Smooth muscle cell of the umbilical artery (primary cell): ENCODE results near the gene OR4K5. TPM values are rescaled to one million over a fixed set of nuclear protein-coding genes. Genes with fewer than 3 reads are reported as not detected.

ENCODE experiments used
- total RNA-seq: library from RNA; depleted of rRNA; stranded (reverse); fragments of >200 nt; gene quantifications from 2 replicates; pipeline ENCODE4 v1.2.3, GENCODE V29; 2014

The OR4K5 gene, protein sequence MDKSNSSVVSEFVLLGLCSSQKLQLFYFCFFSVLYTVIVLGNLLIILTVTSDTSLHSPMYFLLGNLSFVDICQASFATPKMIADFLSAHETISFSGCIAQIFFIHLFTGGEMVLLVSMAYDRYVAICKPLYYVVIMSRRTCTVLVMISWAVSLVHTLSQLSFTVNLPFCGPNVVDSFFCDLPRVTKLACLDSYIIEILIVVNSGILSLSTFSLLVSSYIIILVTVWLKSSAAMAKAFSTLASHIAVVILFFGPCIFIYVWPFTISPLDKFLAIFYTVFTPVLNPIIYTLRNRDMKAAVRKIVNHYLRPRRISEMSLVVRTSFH
- total RNA-seq, result not detected in 2 replicates

DNA sequence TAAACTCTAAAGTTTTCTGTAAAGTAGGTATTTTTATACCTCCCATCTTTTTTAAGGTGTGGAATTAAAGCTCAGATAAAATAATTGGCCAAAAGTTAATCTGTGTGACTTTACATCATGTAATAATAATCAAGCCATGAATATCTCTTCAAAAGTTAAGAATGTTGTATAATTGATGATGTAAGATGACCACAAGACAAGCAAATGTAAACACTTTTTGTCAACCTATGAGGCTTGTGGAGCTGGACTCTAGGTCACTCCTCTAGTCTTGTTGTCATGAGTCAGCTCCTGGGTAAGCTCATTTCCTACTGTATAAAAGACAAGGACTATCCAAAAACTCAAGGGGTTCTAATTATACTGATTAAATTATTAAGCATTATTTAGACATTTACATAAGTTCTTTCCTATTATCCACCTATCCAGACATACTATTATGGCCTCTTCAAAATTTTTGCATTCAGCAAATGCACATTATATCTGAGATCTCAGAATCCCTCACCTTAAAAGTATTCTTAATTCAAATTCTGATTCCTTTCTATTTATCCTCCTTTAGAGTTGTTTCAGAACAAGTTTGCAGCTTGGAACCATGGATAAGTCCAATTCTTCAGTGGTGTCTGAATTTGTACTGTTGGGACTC lies at the start of gene OR4K5:
Gene OR4K5, plus strand, starts transcription at position 587 of the 637 bp plus-strand sequence. Its CDS starts 0 bp downstream, at position 587.

DNA sequence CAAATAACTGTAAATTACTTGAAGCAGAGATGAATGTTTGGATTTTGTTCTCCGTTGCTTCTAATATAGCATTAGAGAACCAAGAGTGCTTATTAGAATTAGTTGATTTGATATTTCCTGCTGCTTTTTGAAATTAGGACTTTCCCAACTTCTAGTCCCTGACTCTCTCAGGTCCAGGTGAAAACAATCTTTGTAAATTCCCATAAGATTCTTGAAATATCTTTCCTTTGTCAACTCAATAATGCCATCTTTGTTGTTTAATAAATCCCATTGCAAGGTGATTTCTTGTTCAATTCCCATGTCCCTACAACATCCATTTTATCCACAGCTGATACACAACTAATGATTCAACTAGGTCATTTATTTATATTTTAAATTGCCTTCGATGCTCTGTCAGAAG lies 45.6 kb upstream of the OR4K5 start, which contains the start of gene OR4K2:
Gene OR4K2, plus strand, starts transcription at position 301 of the 400 bp plus-strand sequence. CDS start 1,126 bp downstream, outside the sequence.

DNA sequence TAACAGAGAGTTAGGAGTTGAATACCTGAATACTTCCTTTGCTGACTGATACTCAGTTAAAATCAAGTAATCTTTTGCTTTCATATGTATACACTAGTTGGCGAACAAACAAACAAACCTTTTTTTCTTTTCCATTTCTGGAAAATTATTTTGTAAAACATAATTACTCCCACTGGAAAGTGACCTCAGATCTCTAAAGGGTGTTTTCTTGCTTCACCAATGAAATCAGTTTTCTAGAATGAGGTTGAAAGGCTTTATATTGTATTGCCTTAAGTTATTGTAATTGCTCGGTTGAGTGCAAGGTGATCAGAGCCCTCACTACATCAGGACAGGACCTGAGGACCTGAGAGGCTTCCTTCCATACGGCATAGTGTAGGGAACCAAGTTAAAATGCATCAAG lies 10.2 kb downstream of the OR4K5 start, which contains the start of gene OR4K1:
Gene OR4K1, plus strand, starts transcription at position 301 of the 400 bp plus-strand sequence. CDS start 4,750 bp downstream, outside the sequence.

Other genes with a start within 250 kb of the OR4K5 start
- not detected in 2 replicates for gene OR11H2, start 206.7 kb upstream of the OR4K5 start, total RNA-seq
- not detected in 2 replicates for gene OR4Q3, start 177.0 kb upstream of the OR4K5 start, total RNA-seq
- not detected in 2 replicates for gene OR4M1, start 147.1 kb upstream of the OR4K5 start, total RNA-seq
- not detected in 2 replicates for gene OR4N2, start 116.8 kb upstream of the OR4K5 start, total RNA-seq
- gene OR4K2, start 45.5 kb upstream of the OR4K5 start, total RNA-seq, result not detected in 2 replicates
- not detected in 2 replicates for gene OR4K1, start 10.3 kb downstream of the OR4K5 start, total RNA-seq
- gene OR4K15, start 55.0 kb downstream of the OR4K5 start, total RNA-seq, result not detected in 2 replicates
- not detected in 2 replicates for gene OR4Q2, start 81.6 kb downstream of the OR4K5 start, total RNA-seq
- not detected in 2 replicates for gene OR4K14, start 98.7 kb downstream of the OR4K5 start, total RNA-seq
- gene OR4K13, start 115.4 kb downstream of the OR4K5 start, total RNA-seq, result not detected in 2 replicates
- not detected in 2 replicates for gene OR4L1, start 139.4 kb downstream of the OR4K5 start, total RNA-seq
- not detected in 2 replicates for gene OR4K17, start 190.1 kb downstream of the OR4K5 start, total RNA-seq
- gene OR4N5, start 218.2 kb downstream of the OR4K5 start, total RNA-seq, result not detected in 2 replicates